ENCODE measurements around the gene PDZD2. TPM values are rescaled to one million over a fixed set of nuclear protein-coding genes. Genes with fewer than 3 reads are reported as not detected.
A peak's percentile ranks its signal among the peaks of the same experiment; 100 is the strongest.

The PDZD2 gene
- total and polyA plus RNA-seq, 8 donors: under 0.01 to 61.3 (median 5.8) TPM

DNA sequence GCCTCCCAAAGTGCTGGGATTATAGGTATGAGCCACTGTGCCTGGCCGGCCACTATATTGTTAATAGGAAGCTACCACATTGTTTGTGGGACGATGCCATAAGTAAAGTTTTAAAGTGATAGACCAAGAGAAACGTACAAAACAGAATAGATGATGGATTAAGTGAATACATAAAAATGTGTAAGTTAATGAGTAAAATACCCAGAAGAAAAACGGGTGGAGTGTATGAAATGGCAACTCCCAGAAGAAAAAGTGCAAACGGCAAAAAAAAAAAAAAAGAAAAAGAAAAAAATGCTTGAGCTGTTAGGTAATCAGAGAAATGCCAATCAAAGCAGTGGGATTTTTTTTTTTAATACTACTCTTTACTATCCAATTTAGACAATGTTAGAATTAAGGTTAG is 246.0 kb downstream of the PDZD2 start:
- Histone ChIP-seq H3K36me3 (no peaks in the 10 kb centered on the region), H3K27me3 (no peaks in the 10 kb centered on the region), H3K9me3 (no peaks in the 10 kb centered on the region), H3K4me3 (no peak overlapping the region), H3K4me1 (peaks cover 5 to 43% (median 30%) of the 10 kb centered on the region in 4 donors), H3K27ac (no peak overlapping the region)
- 37 to 59% (median 49%) methylated on average over 5 of the region's 5 CpGs for WGBS, 5 donors
- no peak for TF ChIP-seq POLR2A (IDR thresholded peaks at IDR 0.05)
- TF ChIP-seq POLR2AphosphoS5 (IDR thresholded peaks at IDR 0.05): no peak
- TF ChIP-seq, protein P1, sequence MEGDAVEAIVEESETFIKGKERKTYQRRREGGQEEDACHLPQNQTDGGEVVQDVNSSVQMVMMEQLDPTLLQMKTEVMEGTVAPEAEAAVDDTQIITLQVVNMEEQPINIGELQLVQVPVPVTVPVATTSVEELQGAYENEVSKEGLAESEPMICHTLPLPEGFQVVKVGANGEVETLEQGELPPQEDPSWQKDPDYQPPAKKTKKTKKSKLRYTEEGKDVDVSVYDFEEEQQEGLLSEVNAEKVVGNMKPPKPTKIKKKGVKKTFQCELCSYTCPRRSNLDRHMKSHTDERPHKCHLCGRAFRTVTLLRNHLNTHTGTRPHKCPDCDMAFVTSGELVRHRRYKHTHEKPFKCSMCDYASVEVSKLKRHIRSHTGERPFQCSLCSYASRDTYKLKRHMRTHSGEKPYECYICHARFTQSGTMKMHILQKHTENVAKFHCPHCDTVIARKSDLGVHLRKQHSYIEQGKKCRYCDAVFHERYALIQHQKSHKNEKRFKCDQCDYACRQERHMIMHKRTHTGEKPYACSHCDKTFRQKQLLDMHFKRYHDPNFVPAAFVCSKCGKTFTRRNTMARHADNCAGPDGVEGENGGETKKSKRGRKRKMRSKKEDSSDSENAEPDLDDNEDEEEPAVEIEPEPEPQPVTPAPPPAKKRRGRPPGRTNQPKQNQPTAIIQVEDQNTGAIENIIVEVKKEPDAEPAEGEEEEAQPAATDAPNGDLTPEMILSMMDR (IDR thresholded peaks at IDR 0.05): no peak
- no peak for TF ChIP-seq EP300 (IDR thresholded peaks at IDR 0.05)
- intact Hi-C loops (cut with DNase I; ENCODE audit: low total_unique reads): no loop called here
- no peak for DNase-seq

DNA sequence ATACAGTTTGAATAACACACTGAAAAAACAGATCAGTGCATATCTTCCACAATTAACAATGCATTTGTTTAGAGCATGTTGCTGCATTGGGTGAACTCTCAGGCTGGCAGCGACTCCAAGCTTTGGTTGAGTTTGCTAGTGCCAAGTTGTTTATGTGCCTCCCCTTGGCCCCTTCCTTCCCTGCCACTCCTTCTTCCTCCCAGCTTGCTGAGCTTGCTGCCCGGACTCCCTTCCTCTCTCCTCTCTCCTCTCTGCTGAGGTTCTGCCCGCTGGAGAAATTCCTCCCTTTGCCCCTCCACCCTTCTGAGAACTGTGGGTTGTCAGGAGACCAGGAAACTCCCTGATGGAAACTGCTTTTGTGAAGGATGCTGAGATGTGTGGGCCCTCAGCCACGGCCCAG is 247.3 kb downstream of the PDZD2 start:
- Histone ChIP-seq H3K27ac (peak overlapping the region; percentile 39 to 83 (median 76)), H3K27me3 (no peaks in the 10 kb centered on the region), H3K4me3 (no peak overlapping the region), H3K36me3 (no peaks in the 10 kb centered on the region), H3K4me1 (peaks cover 5 to 51% (median 35%) of the 10 kb centered on the region in 4 donors), H3K9me3 (no peaks in the 10 kb centered on the region)
- peak; percentile 32 to 42 for DNase-seq
- no peak for TF ChIP-seq POLR2A (IDR thresholded peaks at IDR 0.05)
- TF ChIP-seq EP300 (IDR thresholded peaks at IDR 0.05): no peak
- TF ChIP-seq, protein P1 (IDR thresholded peaks at IDR 0.05): no peak
- TF ChIP-seq POLR2AphosphoS5 (IDR thresholded peaks at IDR 0.05): no peak
- intact Hi-C loops (cut with DNase I; ENCODE audit: low total_unique reads): no loop called here
- WGBS, 5 donors: 17 to 48% (median 20%) methylated on average over 4 of the region's 4 CpGs

DNA sequence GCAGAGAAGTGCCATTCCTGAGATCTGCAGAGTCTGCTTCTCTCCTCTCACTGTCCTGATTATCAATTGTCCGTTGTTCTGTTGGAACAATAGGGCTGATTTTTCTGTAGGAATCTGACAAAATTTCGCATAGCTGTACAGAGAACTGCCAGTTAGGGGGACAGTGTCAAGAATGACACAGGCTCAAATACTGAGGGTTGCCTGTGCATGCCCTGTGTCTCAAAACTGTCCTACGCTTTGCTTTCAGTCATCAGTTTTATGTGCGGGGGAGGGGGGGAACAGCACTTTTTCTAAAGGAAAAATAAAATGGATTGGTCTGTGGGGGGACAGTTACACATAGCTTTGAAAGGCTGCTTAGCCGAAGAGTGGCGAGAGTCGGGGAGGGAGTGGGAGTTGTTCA is 248.6 kb downstream of the PDZD2 start:
- no peak for DNase-seq
- WGBS, 5 donors: 74 to 86% (median 79%) methylated on average over 7 of the region's 7 CpGs
- intact Hi-C loops (cut with DNase I; ENCODE audit: low total_unique reads): no loop called here

DNA sequence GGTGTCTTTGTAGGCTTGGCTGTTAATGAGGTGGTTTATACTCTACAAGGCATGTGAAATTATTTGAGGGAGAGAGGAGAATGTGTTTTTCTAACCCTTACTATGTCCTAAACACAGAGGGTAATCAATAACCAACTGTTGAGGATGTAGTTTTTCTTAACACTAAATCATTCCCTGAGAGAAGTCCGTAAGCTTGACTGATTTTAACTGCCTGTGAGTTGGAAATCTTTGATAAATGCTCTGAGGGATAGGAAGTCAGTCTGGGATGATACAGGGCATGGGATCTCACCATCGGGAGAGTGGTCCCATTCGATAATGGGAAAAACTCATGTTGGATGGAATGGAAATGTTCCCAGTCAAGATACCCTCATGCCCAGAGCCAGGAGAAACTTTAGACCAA is 249.6 kb downstream of the PDZD2 start:
- Histone ChIP-seq H3K4me3 (no peak overlapping the region), H3K27ac (peak overlapping the region; percentile 51 to 83 (median 76)), H3K27me3 (no peaks in the 10 kb centered on the region), H3K36me3 (no peaks in the 10 kb centered on the region), H3K4me1 (peaks cover 5 to 51% (median 35%) of the 10 kb centered on the region in 4 donors), H3K9me3 (no peaks in the 10 kb centered on the region)
- WGBS, 5 donors: 55 to 90% (median 70%) methylated on average over 3 of the region's 3 CpGs
- no peak for DNase-seq
- intact Hi-C loops (cut with DNase I; ENCODE audit: low total_unique reads): no loop called here
- TF ChIP-seq EP300 (IDR thresholded peaks at IDR 0.05) (no peak), POLR2AphosphoS5 (IDR thresholded peaks at IDR 0.05) (no peak), POLR2A (IDR thresholded peaks at IDR 0.05) (no peak)
- TF ChIP-seq, protein P1 (IDR thresholded peaks at IDR 0.05): no peak

More for the DNA sequence above, 248.6 kb downstream of the PDZD2 start:
- Histone ChIP-seq H3K27ac (peak overlapping the region; percentile 39 to 83 (median 76)), H3K27me3 (no peaks in the 10 kb centered on the region), H3K4me1 (peaks cover 5 to 51% (median 35%) of the 10 kb centered on the region in 4 donors), H3K9me3 (no peaks in the 10 kb centered on the region), H3K36me3 (no peaks in the 10 kb centered on the region), H3K4me3 (no peak overlapping the region)
- no peak for TF ChIP-seq EP300 (IDR thresholded peaks at IDR 0.05)

DNA sequence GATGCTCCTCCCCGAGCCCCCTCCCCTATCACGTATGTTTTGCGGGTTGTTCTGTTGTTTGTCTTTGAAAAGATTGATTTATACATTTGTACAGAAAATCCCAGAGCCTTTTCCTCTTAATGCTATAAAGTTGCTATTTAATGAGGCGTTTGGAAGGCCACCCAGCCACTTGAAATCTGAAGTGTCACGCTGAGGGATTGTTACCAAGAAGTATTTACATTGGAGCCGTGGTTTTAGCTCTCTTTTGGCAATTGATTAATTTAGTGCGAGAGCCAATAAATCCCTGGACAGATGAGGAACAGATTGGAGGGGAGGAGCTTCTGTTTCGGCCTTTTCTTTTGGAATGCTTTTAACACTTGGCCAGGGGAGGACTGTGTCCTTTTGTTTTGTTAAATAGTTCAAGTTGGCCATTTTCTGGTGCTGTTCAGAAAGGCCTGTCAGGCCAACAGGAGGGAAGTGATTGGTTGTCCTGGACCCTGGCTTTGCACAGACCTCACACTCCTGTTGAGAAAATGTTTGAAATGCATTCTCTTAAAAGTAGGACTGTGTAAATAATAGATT is 250.2 kb downstream of the PDZD2 start:
- H3K4me3 ChIP-seq: no peak overlapping the region
- H3K36me3 ChIP-seq: no peaks in the 10 kb centered on the region
- TF ChIP-seq POLR2AphosphoS5 (IDR thresholded peaks at IDR 0.05): peak in 1 of 3 donors; percentile 3
- TF ChIP-seq POLR2A (IDR thresholded peaks at IDR 0.05): no peak
- no peak for TF ChIP-seq EP300 (IDR thresholded peaks at IDR 0.05)
- intact Hi-C loops (cut with DNase I; ENCODE audit: low total_unique reads): no loop called here
- H3K4me1 ChIP-seq: peaks cover 5 to 51% (median 35%) of the 10 kb centered on the region in 4 donors
- H3K27me3 ChIP-seq: no peaks in the 10 kb centered on the region
- no peaks in the 10 kb centered on the region for H3K9me3 ChIP-seq
- H3K27ac ChIP-seq: peak overlapping the region; percentile 62 to 83 (median 76)
- 22 to 32% (median 26%) methylated on average over 8 of the region's 8 CpGs for WGBS, 5 donors
- peak; percentile 26 to 87 for DNase-seq

Data from stomach (tissue), 9 donors.